Hematopoietic multipotent progenitor cell treated with erythropoietin and hydrocortisone succinate and interleukin-3 and kit ligand, for 8 days (in vitro differentiated cells): ENCODE data around the gene PRUNE2.

Experiments used
- DNase-seq: peaks from one replicate; pipeline ENCODE4 v3.0.0-alpha.2; 2015

PRUNE2 gene

DNA sequence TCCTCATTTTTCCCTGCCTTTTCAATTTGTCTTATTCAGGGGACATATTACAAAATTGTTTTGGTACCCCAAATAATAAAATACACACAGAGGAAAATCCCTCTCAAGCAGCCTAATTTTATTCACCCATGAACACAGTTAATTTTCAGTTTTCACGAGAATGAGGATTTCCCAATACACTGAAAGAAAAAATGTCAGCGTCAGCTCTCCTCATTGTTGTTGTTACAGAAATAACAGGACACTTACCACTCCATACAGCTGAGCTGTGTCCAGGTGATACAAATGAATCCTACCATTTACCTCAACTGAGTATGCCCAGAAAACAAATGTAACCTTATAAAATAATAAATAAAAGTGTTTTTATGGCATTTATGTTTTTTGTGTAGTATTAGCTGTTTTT lies 286.3 kb downstream of the PRUNE2 start:
- DNase-seq: no peak

GRCh38 chr9:76619197-76619596 lies 286.7 kb downstream of the PRUNE2 start:
- DNase-seq: no peak

DNA sequence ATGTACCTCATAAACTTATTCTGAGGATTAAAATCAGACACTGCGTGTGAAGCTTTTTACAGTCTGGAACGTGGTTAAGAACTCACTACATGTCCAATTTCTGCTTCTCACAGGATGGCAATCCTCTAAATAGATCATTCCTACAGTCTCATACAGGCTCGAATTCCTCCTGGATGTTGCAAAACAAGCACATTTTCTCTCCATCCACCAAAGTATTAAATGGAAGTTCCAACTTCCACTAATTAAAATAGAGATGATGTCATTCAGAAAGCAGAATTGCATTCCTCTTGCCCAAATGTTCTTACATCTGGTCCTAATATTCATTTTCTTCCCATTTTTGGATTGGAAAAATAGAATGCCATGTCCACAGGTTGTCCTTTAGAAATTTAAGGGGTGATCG lies 287.2 kb downstream of the PRUNE2 start:
- no peak for DNase-seq

GRCh38 chr9:76617497-76618175 lies 288.3 kb downstream of the PRUNE2 start:
- no peak for DNase-seq

DNA sequence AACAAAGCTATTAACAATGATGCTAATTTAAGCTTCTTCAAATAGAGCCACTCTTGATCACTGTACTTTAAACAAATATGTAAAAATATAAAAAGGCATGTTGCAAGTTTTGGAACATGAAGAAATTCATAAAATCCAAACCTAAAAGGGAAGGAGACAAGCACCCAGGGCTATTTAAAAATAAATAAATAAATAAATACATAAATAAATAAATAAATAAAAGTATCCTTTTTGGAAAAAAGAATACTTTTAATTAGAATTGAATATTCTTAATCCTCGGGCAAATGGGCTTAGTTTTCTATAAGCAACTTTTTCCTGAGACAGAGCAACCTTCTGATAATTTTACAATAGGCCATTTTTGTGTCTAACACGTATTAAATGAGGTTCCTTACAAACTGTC lies 289.1 kb downstream of the PRUNE2 start:
- DNase-seq: no peak

DNA sequence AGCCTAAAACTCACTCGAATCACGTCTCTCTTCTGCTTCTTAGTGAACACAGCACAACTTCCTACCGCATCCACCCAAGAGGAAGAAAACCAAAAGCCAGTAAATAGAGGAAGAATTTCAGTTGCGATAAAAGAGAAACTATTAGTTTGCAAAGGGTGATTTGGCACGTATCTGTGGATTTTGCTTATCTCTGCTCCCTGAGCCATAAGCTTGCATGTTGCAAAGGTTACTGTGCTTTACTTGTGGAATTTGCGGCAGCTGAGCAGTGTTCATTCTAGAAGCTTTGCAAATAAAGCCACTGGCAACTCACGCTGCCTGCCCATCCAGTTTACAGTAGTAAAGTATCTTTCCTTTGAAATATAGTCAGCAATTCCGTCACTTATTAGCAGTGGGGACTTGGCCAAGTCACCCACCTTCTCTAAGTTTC lies 290.7 kb downstream of the PRUNE2 start:
- peak; percentile 60 for DNase-seq

GRCh38 chr9:76613974-76614373 lies 291.9 kb downstream of the PRUNE2 start:
- no peak for DNase-seq

- no peak for DNase-seq
Observed at GRCh38 chr9:76613150-76613781, 292.6 kb downstream of the PRUNE2 start.

DNA sequence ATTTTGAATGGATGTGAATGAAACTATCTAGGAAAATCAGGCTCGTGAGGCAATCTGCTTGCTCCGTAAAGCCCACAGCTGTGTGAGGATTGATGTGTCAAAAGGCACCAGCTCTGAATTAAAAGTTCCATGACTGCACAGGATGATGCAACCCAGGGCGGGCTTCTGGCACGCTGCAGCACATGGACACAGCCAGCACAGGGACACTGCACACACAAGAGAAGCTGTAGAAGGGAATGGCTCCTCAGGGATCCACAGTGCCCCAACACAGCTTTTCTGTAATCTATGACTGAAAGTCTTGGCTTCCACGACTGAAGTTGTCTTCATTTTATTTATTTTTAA lies 295.9 kb downstream of the PRUNE2 start:
- no peak for DNase-seq

DNA sequence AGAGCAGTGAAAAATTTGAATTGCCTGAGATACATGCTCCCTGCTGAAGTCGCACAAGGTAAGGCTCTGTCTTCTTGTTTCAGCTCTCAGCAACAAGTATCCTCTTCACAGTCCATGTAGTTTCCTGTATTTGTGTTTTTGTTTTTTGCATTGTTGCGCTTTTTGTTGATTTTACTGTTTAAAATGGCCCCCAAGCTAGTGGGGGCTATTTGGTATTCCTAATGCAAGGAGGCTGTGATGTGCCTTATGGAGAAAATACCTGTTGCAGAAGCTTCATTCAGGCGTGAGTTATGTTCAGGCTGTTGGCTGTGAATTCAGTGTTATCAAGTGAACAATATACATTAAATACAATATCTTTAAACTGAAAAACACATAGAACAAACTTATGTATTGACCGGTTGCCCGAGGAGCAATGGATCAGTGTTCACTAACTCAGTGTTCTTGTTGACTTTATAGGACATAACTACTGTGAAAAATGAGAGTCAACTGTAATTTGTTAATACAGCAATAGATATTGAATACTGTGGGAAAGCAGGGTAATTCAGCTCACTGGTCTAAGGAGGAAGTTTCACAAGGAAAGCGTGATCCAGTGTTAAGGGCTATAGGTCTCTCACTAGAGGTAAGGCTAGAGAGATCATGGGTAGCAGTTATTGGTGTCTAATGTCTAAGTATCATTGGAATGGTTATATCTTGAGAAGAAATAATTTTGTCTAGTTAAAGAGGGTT lies 296.5 kb downstream of the PRUNE2 start:
- DNase-seq: no peak

- no peak for DNase-seq
Observed at GRCh38 chr9:76608575-76609273, 297.2 kb downstream of the PRUNE2 start.

DNA sequence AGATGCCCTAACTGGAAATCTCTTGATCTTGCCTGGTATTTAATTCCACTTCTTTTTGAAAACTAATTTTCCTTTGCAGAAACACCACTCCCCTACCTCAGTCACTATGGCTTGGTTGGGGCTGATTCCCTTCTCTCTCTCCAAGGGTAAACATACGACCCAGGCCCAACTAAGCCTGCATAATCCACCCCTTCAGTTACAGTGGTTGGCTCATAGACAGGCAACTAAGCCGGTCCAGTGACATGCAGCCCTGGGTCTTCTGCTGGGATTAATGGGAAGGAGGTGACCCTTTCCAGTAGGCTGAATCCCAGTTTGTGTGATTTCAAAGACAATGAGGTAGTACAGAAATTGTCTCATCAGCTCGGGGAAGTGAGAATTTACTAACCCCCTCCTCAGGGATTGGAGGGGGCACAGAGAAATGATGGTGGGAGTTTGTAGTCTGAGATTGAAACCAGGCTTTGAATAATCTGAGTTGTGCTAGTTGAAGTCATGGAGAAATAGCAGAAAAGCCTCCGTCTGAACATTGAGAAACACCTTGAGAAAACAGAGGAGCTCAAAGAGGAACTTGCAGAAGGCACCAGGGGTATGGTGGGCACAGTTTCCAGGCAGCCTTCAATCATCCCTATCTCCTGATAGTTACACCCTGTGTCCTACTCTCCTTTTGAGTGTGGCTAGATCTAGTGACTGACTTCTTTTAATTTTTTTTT lies 298.0 kb downstream of the PRUNE2 start:
- no peak for DNase-seq

- no peak for DNase-seq
Observed at GRCh38 chr9:76605321-76605900, 300.5 kb downstream of the PRUNE2 start.

DNA sequence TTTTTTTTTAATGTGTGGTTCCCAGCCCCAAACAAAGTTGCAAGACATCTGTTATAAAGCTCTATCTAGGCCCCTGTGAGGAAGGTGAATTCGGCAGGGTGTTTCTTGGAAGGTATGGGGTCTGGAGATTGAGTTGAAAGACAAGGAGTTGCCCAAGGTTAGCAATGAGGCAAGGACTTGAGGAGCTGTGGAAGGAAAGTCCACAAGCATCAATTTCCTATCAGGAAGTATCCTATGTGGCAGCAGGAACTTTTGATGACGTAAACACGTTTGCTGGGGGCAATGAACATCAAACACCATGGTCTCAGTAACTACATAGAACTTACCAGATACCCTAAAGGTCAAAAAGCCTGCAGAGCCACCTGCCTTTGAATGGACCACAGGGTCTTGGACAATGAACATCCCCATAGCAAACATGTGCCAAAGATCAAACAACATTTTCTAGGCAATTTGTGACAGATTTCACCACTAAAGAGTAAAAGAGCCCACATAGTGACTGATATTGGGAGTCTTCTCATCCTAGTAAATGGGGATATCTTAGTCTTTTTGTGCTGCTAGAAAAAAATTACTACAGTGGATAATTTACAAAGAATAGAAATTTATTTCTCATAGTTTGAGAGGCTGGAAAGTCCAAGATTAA lies 301.9 kb downstream of the PRUNE2 start:
- DNase-seq: no peak

GRCh38 chr9:76603448-76603895 lies 302.4 kb downstream of the PRUNE2 start:
- no peak for DNase-seq

DNA sequence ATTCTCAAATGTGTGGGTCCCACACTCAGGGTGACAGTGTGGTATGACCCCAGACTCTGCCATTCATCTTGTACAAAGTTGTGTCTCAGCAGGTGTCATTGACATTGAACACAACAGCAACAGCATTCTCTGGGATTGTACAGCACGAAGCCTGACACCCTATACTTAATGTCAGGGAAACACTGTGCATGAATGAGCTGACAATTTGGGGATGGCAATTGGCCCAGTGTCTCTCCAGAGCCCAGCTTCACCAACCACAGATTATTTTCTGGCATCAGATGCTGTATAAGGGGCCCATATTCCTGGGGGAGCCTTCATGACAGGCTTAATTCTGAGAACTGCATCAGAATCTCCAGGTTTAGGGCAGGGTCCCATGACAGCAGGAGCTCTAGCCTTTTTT lies 303.7 kb downstream of the PRUNE2 start:
- DNase-seq: no peak

DNA sequence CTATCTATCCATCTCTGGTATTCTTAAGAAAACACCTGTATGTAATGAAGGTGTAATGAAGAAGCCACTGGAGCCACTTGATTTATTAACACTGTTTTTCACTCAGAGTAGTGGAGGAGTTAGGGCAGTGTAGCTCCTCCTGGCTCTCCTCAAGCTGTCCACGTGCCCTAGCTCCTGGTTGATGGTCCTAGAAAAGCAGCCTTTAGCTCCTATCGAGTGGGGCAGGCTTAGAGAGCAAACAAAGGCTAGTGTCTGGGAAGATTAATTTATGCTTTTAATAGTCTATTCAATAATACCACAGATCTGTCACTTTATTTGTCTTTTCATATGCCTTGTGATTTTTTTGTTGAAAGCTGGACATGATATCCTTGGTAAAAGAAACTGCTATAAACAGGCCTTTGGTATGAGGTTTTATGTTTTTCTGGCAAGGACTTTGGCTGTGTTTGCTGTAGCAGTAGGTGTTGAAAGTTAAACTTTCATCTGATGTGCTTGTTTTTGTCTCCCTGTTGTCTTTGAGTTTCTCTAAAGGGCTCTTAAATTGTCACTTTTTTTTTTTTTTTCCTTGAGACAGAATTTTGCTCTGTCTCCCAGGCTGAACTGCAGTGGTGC lies 305.8 kb downstream of the PRUNE2 start:
- no peak for DNase-seq

DNA sequence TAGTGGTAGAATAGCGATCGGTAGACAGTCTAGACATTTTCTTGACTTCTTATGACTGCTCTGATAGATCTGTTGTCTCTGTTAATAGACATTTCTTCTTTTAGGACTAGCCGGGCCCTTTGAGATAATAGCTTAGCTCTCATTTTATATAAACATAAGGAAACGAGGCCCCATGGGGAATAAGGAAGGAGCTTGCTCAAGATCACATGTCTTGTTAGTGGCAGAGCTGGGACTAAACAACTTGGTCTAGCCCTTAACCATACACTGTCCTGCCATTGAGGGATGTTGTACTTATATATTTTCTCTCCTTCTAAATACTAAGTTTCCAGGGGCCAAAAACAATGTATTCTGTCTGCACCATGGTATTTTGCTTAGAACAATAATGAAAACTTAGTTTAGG lies 306.9 kb downstream of the PRUNE2 start:
- DNase-seq: no peak

DNA sequence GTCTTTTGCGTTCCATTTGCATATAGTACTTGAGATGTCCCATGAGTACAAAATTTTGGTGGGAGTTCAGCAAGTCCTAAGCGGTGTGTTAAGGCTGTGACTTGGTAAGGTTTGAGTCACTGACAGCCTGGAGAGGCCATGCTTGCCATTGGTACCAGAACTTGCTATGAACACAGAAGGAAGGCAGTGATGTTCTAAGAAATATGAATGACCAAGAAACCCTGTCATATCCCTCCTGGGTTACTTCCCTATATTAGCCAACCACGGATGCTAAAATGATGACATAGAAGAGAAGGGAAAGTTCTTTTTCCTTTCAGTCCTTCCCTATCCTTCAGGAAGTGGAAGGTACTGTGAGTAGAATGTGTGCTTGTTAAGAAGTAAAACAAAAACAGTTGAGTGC lies 310.3 kb downstream of the PRUNE2 start:
- DNase-seq: no peak

- DNase-seq: no peak
Observed at GRCh38 chr9:76594764-76595424, 311.0 kb downstream of the PRUNE2 start.
